Measurements from ENCODE around the gene ENPP6.
"Not testable (repeated sequence)": the region's sequence is repeated elsewhere in the genome, so short reads cannot be mapped to it uniquely, and the experiment has no call there.

The ENPP6 gene

DNA sequence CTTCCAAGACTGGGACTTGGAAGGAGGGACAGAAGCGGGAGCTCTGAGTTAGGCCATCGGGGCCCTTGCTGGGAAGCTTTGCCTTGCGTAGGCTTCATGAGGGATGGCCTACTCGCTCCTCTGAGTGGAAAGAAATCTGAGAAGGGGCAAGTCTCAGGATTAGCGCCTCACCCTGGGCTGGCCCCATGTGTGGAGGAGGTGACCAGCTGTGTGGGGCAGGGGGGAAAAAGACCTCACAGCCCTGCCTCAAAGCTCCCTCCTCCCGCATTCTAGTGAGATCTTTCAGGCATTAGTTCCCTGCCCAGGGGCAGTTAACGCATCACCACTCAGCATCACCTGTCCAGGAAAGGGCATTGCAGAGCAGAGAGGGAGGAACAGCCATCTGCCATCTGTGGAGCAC, 156.1 kb downstream of the ENPP6 start:
- DNase-seq (ENCODE audit: low spot score), result no peak

- no peak for DNase-seq (ENCODE audit: low spot score)
These were observed 158.6 kb downstream of the ENPP6 start for GRCh38 chr4:184059099-184059498.

DNA sequence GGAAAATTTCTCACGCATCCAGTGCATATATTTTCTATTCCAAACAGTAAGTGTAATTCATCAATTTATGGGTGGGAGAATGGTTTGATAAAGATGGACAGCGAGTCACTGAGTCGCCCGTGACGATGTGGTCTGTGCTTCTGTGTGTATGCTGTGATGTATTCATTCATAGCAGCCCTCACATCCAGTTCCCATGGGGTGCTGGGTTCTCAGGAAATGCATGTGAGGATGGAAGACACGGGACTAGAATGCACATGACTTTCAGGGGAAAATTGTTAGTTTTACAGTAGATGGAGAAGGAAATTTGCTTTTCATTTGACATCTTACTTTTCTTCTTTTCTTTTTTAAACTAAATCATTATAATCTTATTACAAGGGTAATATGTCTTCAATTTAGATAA, 159.6 kb downstream of the ENPP6 start:
- no peak for DNase-seq (ENCODE audit: low spot score)

GRCh38 chr4:184056877-184057276, 160.8 kb downstream of the ENPP6 start:
- no peak for DNase-seq (ENCODE audit: low spot score)

- no peak for DNase-seq (ENCODE audit: low spot score)
These were observed 164.2 kb downstream of the ENPP6 start for GRCh38 chr4:184053434-184053833.

- no peak for DNase-seq (ENCODE audit: low spot score)
These were observed 165.1 kb downstream of the ENPP6 start for GRCh38 chr4:184052616-184053015.

DNA sequence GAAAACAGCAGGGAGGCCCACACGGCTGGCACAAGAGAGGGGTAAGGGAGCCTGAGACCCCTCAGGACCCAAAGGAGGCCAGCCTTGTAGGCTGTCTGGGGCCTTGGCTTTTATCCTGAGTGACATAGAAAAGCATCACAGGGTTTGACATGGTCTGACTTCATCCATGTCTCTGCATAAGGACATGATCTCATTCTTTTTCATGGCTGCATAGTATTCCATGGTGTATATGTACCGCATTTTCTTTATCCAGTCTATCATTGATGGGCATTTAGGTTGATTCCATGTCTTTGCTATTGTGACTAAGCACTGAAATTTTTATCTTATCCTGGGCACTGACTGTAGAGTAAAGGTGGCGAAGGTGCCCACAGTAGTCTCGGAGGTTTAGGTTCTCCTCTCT, 166.4 kb downstream of the ENPP6 start:
- DNase-seq (ENCODE audit: low spot score), result not testable (repeated sequence)

DNA sequence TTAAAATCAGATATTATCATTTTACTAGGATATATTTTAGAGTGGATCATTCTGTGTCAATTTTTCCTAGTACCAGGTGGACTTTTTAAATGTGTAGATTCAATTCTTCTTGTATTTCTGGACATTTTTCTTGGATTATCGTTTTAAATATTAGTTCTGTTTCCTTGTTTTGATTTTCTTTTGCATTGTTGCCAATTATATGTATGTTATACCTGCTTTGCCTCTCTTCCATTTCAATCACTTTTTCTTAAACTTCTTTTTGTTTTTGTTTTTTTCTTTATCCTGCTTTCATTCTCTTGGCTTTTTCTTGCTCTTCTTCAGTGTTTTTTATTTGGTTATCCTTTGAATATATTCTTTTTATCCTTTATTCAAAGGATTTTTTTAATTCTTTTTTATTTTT, 171.5 kb downstream of the ENPP6 start:
- DNase-seq (ENCODE audit: low spot score), result no peak

DNA sequence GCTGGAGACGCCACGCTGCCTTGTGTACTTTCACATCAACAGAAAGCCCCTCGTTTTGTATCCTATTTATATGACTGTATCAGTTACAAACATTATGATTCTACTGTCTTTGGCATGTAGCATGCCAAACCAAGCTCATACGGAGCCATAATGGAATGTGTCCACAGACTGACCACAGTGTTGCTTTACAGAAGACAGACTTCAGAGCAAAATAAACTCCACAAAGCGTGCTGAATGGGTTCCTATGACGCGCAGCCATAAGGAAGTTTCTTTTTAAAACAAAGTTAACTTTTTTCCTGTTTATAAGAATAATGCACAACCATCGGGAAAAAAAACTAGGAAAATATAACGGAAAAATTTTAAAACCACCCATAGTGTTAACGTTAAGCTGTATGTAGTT, 176.5 kb downstream of the ENPP6 start:
- DNase-seq (ENCODE audit: low spot score), result no peak

GRCh38 chr4:184039963-184040383, 177.7 kb downstream of the ENPP6 start:
- DNase-seq (ENCODE audit: low spot score), result no peak

Data from activated CD4-positive, alpha-beta T cell treated with anti-CD3 and anti-CD28 coated beads, Interleukin-2, Interleukin-4, amounts not matched to agents 100 ng/mL and 50 ng/mL, durations not matched to agents 16 hours and 8 hours (primary cell).